Ovary (tissue), 9 donors: ENCODE results near the gene PPM1B. TPM values are rescaled to one million over a fixed set of nuclear protein-coding genes. Genes with fewer than 3 reads are reported as not detected.

Experiments
- DNase-seq, 5 donors: peaks; one replicate each; pipeline ENCODE4 v3.0.0-alpha.2; 2019 to 2020
- H3K27ac ChIP-seq, 2 donors: fragments of 200-600 bp; one replicate each; pipeline versions ENCODE4 v1.5.1 to v1.8.0; 2019 to 2022
- H3K27me3 ChIP-seq: fragments of 200-600 bp; one replicate; pipeline ENCODE4 v1.8.0; 2022
- H3K36me3 ChIP-seq: fragments of 200-600 bp; sonication (generic); one replicate; pipeline ENCODE4 v1.5.1; 2019
- H3K4me1 ChIP-seq: one replicate; pipeline ENCODE4 v1.8.1; 2013; ENCODE audit warnings: mild to moderate bottlenecking, moderate library complexity; ENCODE audit not compliant: insufficient read depth
- H3K4me3 ChIP-seq: fragments of 200-600 bp; sonication (generic); one replicate; pipeline ENCODE4 v1.5.1; 2017
- H3K9me3 ChIP-seq, 2 donors: fragments of 200-600 bp in 1 of 2; sonication (generic) in 1 of 2; one replicate each; pipeline versions ENCODE4 v1.5.1 to v1.8.1; 2013 to 2019; ENCODE audit warnings: mild to moderate bottlenecking in 1 of 2, moderate library complexity in 1 of 2
- EP300 ChIP-seq: sonication (generic); formaldehyde crosslinking; IDR thresholded peaks from one replicate; pipeline ENCODE4 v1.6.1; 2017; ENCODE audit warnings: antibody characterized with exemption
- POLR2A ChIP-seq: fragments of 450-650 bp; IDR thresholded peaks from one replicate; pipeline ENCODE4 v1.6.1; 2017; ENCODE audit warnings: antibody characterized with exemption, mild to moderate bottlenecking, moderate library complexity
- WGBS, 3 donors: extraction: QIAGEN DNeasy Blood & Tissue Kit in 1 of 3; methylation state at CpG; one replicate each; pipeline versions ENCODE4 v1.1.5 to v1.1.7; 2013 to 2017; 5-methylcytosine and 5-hydroxymethylcytosine counted together
- intact Hi-C, 4 donors: fragments of 100-400 bp; cut with DNase I; formaldehyde crosslinking; loops; one replicate each; pipeline versions ENCODE4 v1.11.0 to v1.15.1; 2022 to 2023
- polyA plus RNA-seq, 2 donors: library from polyadenylated mRNA; stranded (reverse); fragments of 200-250 nt in 1 of 2; fragments of 350-450 nt in 1 of 2; fragmentation: Illumina TruSeq in 1 of 2; extraction: RNeasy Lipid Tissue Mini Kit (QIAGEN cat#74804) in 1 of 2; gene quantifications; one replicate each; pipeline ENCODE4 v1.2.3, GENCODE V29; 2013 to 2014
- total RNA-seq, 7 donors: library from RNA; depleted of rRNA in 2 of 7; stranded (reverse); fragments of >200 nt in 2 of 7; fragmentation: NEBNext Ultra II Directional in 3 of 7; extraction: Animal tissue kit (Norgen Biotek cat#: 25700) in 3 of 7; gene quantifications; one replicate each; pipeline versions ENCODE4 v1.1.0 to v1.2.4, GENCODE V29; 2016 to 2023
- TF ChIP-seq, protein P1 (sequence below), 3 donors: fragments of 450-650 bp in 2 of 3; fragments of 200-600 bp in 1 of 3; IDR thresholded peaks; one replicate each; pipeline versions ENCODE4 v1.5.1 to v1.8.0; 2016 to 2022; ENCODE audit warnings: antibody characterized with exemption in 3 of 3, mild to moderate bottlenecking in 1 of 3
- donor health status: DM: no; HTN: no; CAD: no; lungs with moderate emphysema.
- donor health status: DM: no; HTN: no; CAD: no.
- donor health status: Bipolar disorder and iron deficiency.
- donor health status: DM: yes; HTN: yes; CAD: no.
- donor health status: DM: no; HTN: no; CAD: no.
- donor health status: DM: yes; HTN: yes; CAD: no.

The PPM1B gene
- total and polyA plus RNA-seq, 9 donors = 27.6 to 43.4 (median 35.7) TPM

GRCh38 chr2:44242904-44243303 lies 74.2 kb downstream of the PPM1B start:
- no peak overlapping the region for H3K27ac ChIP-seq
- no peaks in the 10 kb centered on the region for H3K27me3 ChIP-seq
- no peak overlapping the region for H3K4me3 ChIP-seq
- intact Hi-C loops = no loop called here
- 85 to 91% (median 87%) methylated on average over 2 of the region's 2 CpGs for WGBS, 3 donors
- no peaks in the 10 kb centered on the region for H3K36me3 ChIP-seq
- no peaks in the 10 kb centered on the region for H3K9me3 ChIP-seq
- DNase-seq = no peak
- no peaks in the 10 kb centered on the region for H3K4me1 ChIP-seq
- TF ChIP-seq EP300 (no peak), POLR2A (no peak)
- TF ChIP-seq, protein P1, sequence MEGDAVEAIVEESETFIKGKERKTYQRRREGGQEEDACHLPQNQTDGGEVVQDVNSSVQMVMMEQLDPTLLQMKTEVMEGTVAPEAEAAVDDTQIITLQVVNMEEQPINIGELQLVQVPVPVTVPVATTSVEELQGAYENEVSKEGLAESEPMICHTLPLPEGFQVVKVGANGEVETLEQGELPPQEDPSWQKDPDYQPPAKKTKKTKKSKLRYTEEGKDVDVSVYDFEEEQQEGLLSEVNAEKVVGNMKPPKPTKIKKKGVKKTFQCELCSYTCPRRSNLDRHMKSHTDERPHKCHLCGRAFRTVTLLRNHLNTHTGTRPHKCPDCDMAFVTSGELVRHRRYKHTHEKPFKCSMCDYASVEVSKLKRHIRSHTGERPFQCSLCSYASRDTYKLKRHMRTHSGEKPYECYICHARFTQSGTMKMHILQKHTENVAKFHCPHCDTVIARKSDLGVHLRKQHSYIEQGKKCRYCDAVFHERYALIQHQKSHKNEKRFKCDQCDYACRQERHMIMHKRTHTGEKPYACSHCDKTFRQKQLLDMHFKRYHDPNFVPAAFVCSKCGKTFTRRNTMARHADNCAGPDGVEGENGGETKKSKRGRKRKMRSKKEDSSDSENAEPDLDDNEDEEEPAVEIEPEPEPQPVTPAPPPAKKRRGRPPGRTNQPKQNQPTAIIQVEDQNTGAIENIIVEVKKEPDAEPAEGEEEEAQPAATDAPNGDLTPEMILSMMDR (IDR thresholded peaks at IDR 0.05) = no peak

- Histone ChIP-seq H3K9me3 (no peaks in the 10 kb centered on the region), H3K4me3 (no peak overlapping the region), H3K27ac (no peak overlapping the region), H3K27me3 (no peaks in the 10 kb centered on the region), H3K4me1 (no peaks in the 10 kb centered on the region), H3K36me3 (no peaks in the 10 kb centered on the region)
- WGBS, 3 donors = 1 to 10% (median 4%) methylated on average over 12 of the region's 12 CpGs
- TF ChIP-seq POLR2A = no peak
- TF ChIP-seq, protein P1 (IDR thresholded peaks at IDR 0.05) = peak in 1 of 3 donors; percentile 29
- peak in 4 of 5 donors; percentile 20 to 51 (median 31) for DNase-seq
- intact Hi-C loops = no loop called here
These were observed 75.6 kb downstream of the PPM1B start for GRCh38 chr2:44244135-44244871.

- 27 to 37% (median 36%) methylated on average over 3 of the region's 3 CpGs for WGBS, 3 donors
- Histone ChIP-seq H3K27ac (no peak overlapping the region), H3K27me3 (no peaks in the 10 kb centered on the region), H3K4me3 (no peak overlapping the region), H3K9me3 (no peaks in the 10 kb centered on the region), H3K4me1 (no peaks in the 10 kb centered on the region), H3K36me3 (no peaks in the 10 kb centered on the region)
- intact Hi-C loops = no loop called here
- TF ChIP-seq, protein P1 (IDR thresholded peaks at IDR 0.05) = no peak
- TF ChIP-seq EP300 = no peak
- no peak for TF ChIP-seq POLR2A
- DNase-seq = no peak
These were observed 76.6 kb downstream of the PPM1B start for GRCh38 chr2:44245083-44245861.

DNA sequence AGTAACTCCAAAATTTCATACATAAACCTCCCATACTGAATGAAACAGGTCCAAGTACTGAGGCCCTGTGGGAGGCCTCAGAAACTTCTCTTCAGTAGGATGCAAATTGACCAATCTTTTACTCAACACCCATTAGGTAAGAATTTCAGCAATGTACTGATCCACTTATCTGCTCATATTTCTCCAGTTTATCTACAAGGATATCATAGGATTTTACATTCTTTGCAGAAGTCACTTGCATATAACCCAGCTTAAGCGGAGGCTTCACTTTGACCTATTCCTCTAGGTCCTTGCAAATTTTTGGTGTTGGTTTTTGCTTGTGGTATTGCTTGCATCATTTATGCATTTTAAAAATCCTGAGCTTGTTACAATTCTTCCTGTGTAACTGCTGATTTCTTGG lies 77.8 kb downstream of the PPM1B start:
- 99 to 100% (median 100%) methylated on average over 1 of the region's 1 CpG for WGBS, 3 donors
- Histone ChIP-seq H3K27me3 (no peaks in the 10 kb centered on the region), H3K9me3 (no peaks in the 10 kb centered on the region), H3K36me3 (no peaks in the 10 kb centered on the region), H3K4me1 (no peaks in the 10 kb centered on the region), H3K27ac (no peak overlapping the region), H3K4me3 (no peak overlapping the region)
- DNase-seq = no peak
- intact Hi-C loops = no loop called here
- TF ChIP-seq EP300 = no peak
- TF ChIP-seq, protein P1 (IDR thresholded peaks at IDR 0.05) = no peak
- no peak for TF ChIP-seq POLR2A
